HepG2 (cell line): ENCODE data around the gene ATG13. TPM values are rescaled to one million over a fixed set of nuclear protein-coding genes. Genes with fewer than 3 reads are reported as not detected.

Experiments used
- ATAC-seq: fragments of 200-7000 bp; cut with Tn5 transposase; 3 replicates; pipeline ENCODE4 v1.9.1; 2020; ENCODE audit warnings: mild to moderate bottlenecking, moderate library complexity
- BruUV-seq: library from RNA; stranded (reverse); fragments of 400-500 nt; replicated peaks from 2 replicates; lab custom pipeline; 2021; lab: Mats Ljungman, UMichigan
- CTCF ChIA-PET: fragments of 300-600 bp; formaldehyde crosslinking; extraction: SDS; loops from one replicate; lab custom pipeline; 2021; ENCODE audit warnings: low total read pairs, inconsistent platforms, low intra/inter-chr PET ratio; lab: Yijun Ruan, JAX
- POLR2A ChIA-PET: fragments of 350-600 bp; sonication (Branson Sonifier 250); formaldehyde crosslinking; loops from one replicate; lab custom pipeline; 2020; ENCODE audit warnings: antibody characterized with exemption, inconsistent platforms; lab: Yijun Ruan, JAX
- DNase-seq: peaks from one replicate; pipeline ENCODE4 v3.0.0-alpha.2; 2015; ENCODE audit warnings: low spot score
- FAIRE-seq: peaks from 3 replicates; lab custom pipeline; 2011; peaks lifted over from hg19 to GRCh38; lab: Jason Lieb, UNC
- H2AFZ ChIP-seq: one replicate; pipeline ENCODE4 v1.6.1; 2011; ENCODE audit warnings: low read length, inconsistent platforms
- H3K27ac ChIP-seq: fragments of 300-600 bp; 3 replicates; pipeline ENCODE4 v1.8.0; 2011; ENCODE audit warnings: mixed run types, mild to moderate bottlenecking, mixed read lengths, low read length, inconsistent platforms; ENCODE audit not compliant: insufficient read depth; ENCODE audit errors: extremely low read length
- H3K27me3 ChIP-seq, 2 experiments: fragments of 200-600 bp in 1 of 2; 2 replicates in 1 of 2; 3 replicates in 1 of 2; pipeline versions ENCODE4 v1.6.0 to v1.8.0; 2011; ENCODE audit warnings: low read length in 2 of 2, mild to moderate bottlenecking in 2 of 2, moderate library complexity in 2 of 2, inconsistent platforms in 1 of 2; ENCODE audit not compliant: insufficient read depth in 2 of 2, control insufficient read depth in 1 of 2
- H3K36me3 ChIP-seq, 2 experiments: fragments of 200-600 bp in 1 of 2; replicated peaks in 1 of 2; 2 replicates in 1 of 2; 3 replicates in 1 of 2; pipeline versions ENCODE4 v1.5.1 to v1.8.0; 2011; ENCODE audit warnings: low read length in 2 of 2, inconsistent platforms in 1 of 2; ENCODE audit not compliant: insufficient read depth in 2 of 2, control insufficient read depth in 1 of 2
- H3K4me1 ChIP-seq: 2 replicates; pipeline ENCODE4 v1.5.1; 2012; ENCODE audit warnings: low read length, inconsistent platforms; ENCODE audit not compliant: insufficient read depth
- H3K4me2 ChIP-seq: 2 replicates; pipeline ENCODE4 v1.6.0; 2011; ENCODE audit warnings: low read depth, low read length, inconsistent platforms
- H3K4me3 ChIP-seq, 3 experiments: fragments of 200-600 bp in 1 of 3; sonication (generic), shearing (Covaris generic) in 1 of 3; replicated peaks in 1 of 3; 2 replicates each; pipeline ENCODE4 v1.5.1; 2011 to 2016; ENCODE audit warnings: low read length in 3 of 3, inconsistent platforms in 2 of 3, low read depth in 2 of 3, mild to moderate bottlenecking in 2 of 3, control low read depth in 1 of 3, mixed read lengths in 1 of 3; ENCODE audit not compliant: insufficient read depth in 1 of 3
- H3K79me2 ChIP-seq: one replicate; pipeline ENCODE4 v1.6.1; 2011; ENCODE audit warnings: low read length, inconsistent platforms; ENCODE audit not compliant: insufficient read depth
- H3K9ac ChIP-seq: 2 replicates; pipeline ENCODE4 v1.6.0; 2011; ENCODE audit warnings: mild to moderate bottlenecking, low read depth, low read length, inconsistent platforms; ENCODE audit not compliant: insufficient read depth
- H3K9me3 ChIP-seq: 2 replicates; pipeline ENCODE4 v1.5.1; 2012; ENCODE audit warnings: mild to moderate bottlenecking, low read length
- H4K20me1 ChIP-seq: 2 replicates; pipeline ENCODE4 v1.6.0; 2011; ENCODE audit warnings: inconsistent platforms, mild to moderate bottlenecking, low read length, moderate library complexity; ENCODE audit not compliant: insufficient read depth
- MAFF ChIP-seq: IDR thresholded peaks from 2 replicates; pipeline ENCODE4 v1.6.1; 2011; ENCODE audit warnings: low read depth, low read length, improper control_type of control experiment
- PPARG ChIP-seq: conservative IDR thresholded peaks from 2 replicates; pipeline ENCODE4 v1.6.1; 2016; ENCODE audit warnings: missing biosample characterization, missing genetic modification reagents
- RARA ChIP-seq: IDR thresholded peaks from 2 replicates; pipeline ENCODE4 v1.6.1; 2016; ENCODE audit warnings: missing genetic modification reagents, missing compliant biosample characterization
- SRY ChIP-seq: sonication (generic); formaldehyde crosslinking; IDR thresholded peaks from 2 replicates; pipeline ENCODE4 v1.8.0; 2022; ENCODE audit warnings: mild to moderate bottlenecking, missing genetic modification reagents
- ZNF674 ChIP-seq: sonication (generic); formaldehyde crosslinking; IDR thresholded peaks from 2 replicates; pipeline ENCODE4 v1.5.0; 2020; ENCODE audit warnings: low read depth, mild to moderate bottlenecking, missing genetic modification reagents
- WGBS: methylation state at CpG from one replicate; pipeline ENCODE4 v1.1.6; 2017; ENCODE audit warnings: low lambda C conversion rate; 5-methylcytosine and 5-hydroxymethylcytosine counted together
- in situ Hi-C: cut with HindIII; loops from 2 replicates; pipeline ENCODE4 v1.10.0; 2017; ENCODE audit warnings: low pct_unique_long_range_greater_than_20kb; ENCODE audit not compliant: extremely low pct_ligation_motif_present
- intact Hi-C: fragments of 100-400 bp; cut with micrococcal nuclease; formaldehyde crosslinking; loops from one replicate; pipeline ENCODE4 v1.10.0; 2022; ENCODE audit not compliant: unreplicated experiment
- polyA plus RNA-seq, 8 experiments: library from polyadenylated mRNA; depleted of rRNA in 3 of 8; stranded (reverse) in 7 of 8; unstranded in 1 of 8; fragments of >200 nt; fragmentation: Illumina TruSeq in 4 of 8; extraction: Trizol in 4 of 8; gene quantifications; 2 replicates each; pipeline versions ENCODE4 v1.2.1 to v1.2.3, GENCODE V29; 2011 to 2016; ENCODE audit warnings: low read depth in 4 of 8, missing spikeins in 1 of 8, mixed read lengths in 1 of 8; ENCODE audit not compliant: insufficient read depth in 1 of 8
- total RNA-seq, 5 experiments: library from RNA; depleted of rRNA; stranded (reverse); fragments of >200 nt; fragmentation: Illumina TruSeq; extraction: Trizol; gene quantifications; 2 replicates each; pipeline ENCODE4 v1.2.3, GENCODE V29; 2016; ENCODE audit warnings: low read depth in 1 of 5
- TF ChIP-seq, protein P1 (sequence below): sonication (generic); formaldehyde crosslinking; IDR thresholded peaks from 2 replicates; pipeline ENCODE4 v1.5.0; 2020; ENCODE audit warnings: mild to moderate bottlenecking, missing genetic modification reagents, borderline replicate concordance
- TF ChIP-seq, protein P2 (sequence below): sonication (generic); formaldehyde crosslinking; IDR thresholded peaks from 2 replicates; pipeline ENCODE4 v1.4.0; 2020; ENCODE audit warnings: missing genetic modification reagents, borderline replicate concordance
- TF ChIP-seq, protein P3 (sequence below): sonication (generic); formaldehyde crosslinking; IDR thresholded peaks from 2 replicates; pipeline ENCODE4 v1.5.1; 2020; ENCODE audit warnings: missing genetic modification reagents, mild to moderate bottlenecking, borderline replicate concordance
- TF ChIP-seq, protein P4 (sequence below): sonication (generic); formaldehyde crosslinking; IDR thresholded peaks from 2 replicates; pipeline ENCODE4 v1.4.0; 2020; ENCODE audit warnings: missing genetic modification reagents, mild to moderate bottlenecking, borderline replicate concordance

ATG13 gene
- total and polyA plus RNA-seq, 2 of the 13 experiments (the other 11 are each of a cell fraction or from before 2014, with no cell fraction given), result 55.0 to 77.3 TPM

DNA sequence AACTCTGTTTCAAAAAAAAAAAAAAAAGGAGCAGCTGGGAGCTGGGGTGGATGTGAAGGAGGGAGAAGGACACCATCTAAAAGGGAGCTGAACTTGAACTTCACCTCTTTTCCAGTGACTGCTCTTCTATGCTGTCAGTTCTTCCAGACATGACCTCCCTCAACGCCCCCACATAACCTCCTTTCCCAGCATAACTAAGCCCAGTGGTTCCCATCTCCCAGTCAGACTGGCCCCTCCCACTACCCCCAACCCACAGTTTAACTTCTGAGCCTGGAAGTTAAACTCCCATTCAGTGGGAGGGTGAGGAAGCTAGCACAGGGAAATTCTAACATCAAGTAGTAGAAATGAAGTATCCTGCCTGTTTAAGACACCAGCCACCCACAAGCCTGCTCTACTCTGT, 81.2 kb downstream of the ATG13 start:
- peaks cover 44% of the 10 kb centered on the region for H3K79me2 ChIP-seq
- 67% methylated on average over 1 of the region's 1 CpG for WGBS
- in situ Hi-C loops, result no loop called here

More for the DNA sequence above, 81.2 kb downstream of the ATG13 start:
- ATAC-seq, result no peak
- Histone ChIP-seq H3K4me3 (no peak overlapping the region), H3K36me3 (peaks cover 10 to 24% of the 10 kb centered on the region in 2 experiments), H3K4me2 (peak overlapping the region; percentile 67), H3K27me3 (no peaks in the 10 kb centered on the region; a peak in 1 of 5 replicates), H3K4me1 (peaks cover 78% of the 10 kb centered on the region), H2AFZ (no peak overlapping the region), H3K27ac (no peak overlapping the region), H4K20me1 (no peaks in the 10 kb centered on the region), H3K9me3 (no peaks in the 10 kb centered on the region), H3K9ac (peak overlapping the region; percentile 4; the same call in 1 of the 2 replicates)
- TF ChIP-seq, protein P1, sequence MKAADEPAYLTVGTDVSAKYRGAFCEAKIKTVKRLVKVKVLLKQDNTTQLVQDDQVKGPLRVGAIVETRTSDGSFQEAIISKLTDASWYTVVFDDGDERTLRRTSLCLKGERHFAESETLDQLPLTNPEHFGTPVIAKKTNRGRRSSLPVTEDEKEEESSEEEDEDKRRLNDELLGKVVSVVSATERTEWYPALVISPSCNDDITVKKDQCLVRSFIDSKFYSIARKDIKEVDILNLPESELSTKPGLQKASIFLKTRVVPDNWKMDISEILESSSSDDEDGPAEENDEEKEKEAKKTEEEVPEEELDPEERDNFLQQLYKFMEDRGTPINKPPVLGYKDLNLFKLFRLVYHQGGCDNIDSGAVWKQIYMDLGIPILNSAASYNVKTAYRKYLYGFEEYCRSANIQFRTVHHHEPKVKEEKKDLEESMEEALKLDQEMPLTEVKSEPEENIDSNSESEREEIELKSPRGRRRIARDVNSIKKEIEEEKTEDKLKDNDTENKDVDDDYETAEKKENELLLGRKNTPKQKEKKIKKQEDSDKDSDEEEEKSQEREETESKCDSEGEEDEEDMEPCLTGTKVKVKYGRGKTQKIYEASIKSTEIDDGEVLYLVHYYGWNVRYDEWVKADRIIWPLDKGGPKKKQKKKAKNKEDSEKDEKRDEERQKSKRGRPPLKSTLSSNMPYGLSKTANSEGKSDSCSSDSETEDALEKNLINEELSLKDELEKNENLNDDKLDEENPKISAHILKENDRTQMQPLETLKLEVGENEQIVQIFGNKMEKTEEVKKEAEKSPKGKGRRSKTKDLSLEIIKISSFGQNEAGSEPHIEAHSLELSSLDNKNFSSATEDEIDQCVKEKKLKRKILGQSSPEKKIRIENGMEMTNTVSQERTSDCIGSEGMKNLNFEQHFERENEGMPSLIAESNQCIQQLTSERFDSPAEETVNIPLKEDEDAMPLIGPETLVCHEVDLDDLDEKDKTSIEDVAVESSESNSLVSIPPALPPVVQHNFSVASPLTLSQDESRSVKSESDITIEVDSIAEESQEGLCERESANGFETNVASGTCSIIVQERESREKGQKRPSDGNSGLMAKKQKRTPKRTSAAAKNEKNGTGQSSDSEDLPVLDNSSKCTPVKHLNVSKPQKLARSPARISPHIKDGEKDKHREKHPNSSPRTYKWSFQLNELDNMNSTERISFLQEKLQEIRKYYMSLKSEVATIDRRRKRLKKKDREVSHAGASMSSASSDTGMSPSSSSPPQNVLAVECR, result 0 out of 2 replicates have a peak, but pooled peaks have one; percentile 18
- no peak for TF ChIP-seq PPARG (CRISPR knock-in tag)
- TF ChIP-seq, protein P2, sequence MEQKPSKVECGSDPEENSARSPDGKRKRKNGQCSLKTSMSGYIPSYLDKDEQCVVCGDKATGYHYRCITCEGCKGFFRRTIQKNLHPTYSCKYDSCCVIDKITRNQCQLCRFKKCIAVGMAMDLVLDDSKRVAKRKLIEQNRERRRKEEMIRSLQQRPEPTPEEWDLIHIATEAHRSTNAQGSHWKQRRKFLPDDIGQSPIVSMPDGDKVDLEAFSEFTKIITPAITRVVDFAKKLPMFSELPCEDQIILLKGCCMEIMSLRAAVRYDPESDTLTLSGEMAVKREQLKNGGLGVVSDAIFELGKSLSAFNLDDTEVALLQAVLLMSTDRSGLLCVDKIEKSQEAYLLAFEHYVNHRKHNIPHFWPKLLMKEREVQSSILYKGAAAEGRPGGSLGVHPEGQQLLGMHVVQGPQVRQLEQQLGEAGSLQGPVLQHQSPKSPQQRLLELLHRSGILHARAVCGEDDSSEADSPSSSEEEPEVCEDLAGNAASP (CRISPR knock-in tag), result peak; percentile 21; the same call in 1 of the 2 replicates
- no peak for TF ChIP-seq SRY
- no peak for TF ChIP-seq ZNF674 (CRISPR knock-in tag)
- TF ChIP-seq, protein P3, sequence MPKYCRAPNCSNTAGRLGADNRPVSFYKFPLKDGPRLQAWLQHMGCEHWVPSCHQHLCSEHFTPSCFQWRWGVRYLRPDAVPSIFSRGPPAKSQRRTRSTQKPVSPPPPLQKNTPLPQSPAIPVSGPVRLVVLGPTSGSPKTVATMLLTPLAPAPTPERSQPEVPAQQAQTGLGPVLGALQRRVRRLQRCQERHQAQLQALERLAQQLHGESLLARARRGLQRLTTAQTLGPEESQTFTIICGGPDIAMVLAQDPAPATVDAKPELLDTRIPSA (CRISPR knock-in tag), result no peak
- TF ChIP-seq MAFF, result no peak
- peak; percentile 67 for TF ChIP-seq RARA (CRISPR knock-in tag)
- TF ChIP-seq, protein P4, sequence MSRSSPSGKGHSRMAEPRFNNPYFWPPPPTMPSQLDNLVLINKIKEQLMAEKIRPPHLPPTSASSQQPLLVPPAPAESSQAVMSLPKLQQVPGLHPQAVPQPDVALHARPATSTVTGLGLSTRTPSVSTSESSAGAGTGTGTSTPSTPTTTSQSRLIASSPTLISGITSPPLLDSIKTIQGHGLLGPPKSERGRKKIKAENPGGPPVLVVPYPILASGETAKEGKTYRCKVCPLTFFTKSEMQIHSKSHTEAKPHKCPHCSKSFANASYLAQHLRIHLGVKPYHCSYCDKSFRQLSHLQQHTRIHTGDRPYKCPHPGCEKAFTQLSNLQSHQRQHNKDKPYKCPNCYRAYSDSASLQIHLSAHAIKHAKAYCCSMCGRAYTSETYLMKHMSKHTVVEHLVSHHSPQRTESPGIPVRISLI, result 0 out of 2 replicates have a peak, but pooled peaks have one; percentile 24
- FAIRE-seq, result no peak
- BruUV-seq, result no TSS peak
- no peak for DNase-seq
- intact Hi-C loops, result no loop called here
- POLR2A ChIA-PET, result interaction anchor here (1.1 to 11.5 kb wide), 3 partner anchors 20 to 29 kb away, joined by 3 to 272 read pairs (median 3); partner anchors contain the start of gene F2
- CTCF ChIA-PET, result no interaction called here
